Measurements from ENCODE around the gene FXN.

DNA sequence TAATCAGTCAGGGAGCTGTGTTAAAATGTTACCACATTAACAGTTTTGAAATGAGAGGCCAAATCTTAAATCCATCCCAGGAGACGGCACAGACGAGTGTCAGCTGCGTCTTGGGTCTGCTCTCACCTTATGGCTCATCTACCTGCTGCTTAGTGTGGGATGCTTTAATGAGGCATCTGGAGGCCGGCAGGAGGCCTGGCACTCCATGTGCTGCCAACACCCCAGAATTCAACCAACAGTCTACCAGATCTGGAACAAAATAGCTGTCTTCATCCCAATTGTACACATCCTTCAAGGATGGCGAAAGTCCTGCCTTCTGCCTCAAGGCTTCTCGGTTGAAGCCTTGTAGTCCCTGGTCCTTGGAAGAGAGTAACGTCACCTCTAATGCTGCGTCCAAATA lies 33.6 kb upstream of the FXN start:
- TF ChIP-seq, protein P1, sequence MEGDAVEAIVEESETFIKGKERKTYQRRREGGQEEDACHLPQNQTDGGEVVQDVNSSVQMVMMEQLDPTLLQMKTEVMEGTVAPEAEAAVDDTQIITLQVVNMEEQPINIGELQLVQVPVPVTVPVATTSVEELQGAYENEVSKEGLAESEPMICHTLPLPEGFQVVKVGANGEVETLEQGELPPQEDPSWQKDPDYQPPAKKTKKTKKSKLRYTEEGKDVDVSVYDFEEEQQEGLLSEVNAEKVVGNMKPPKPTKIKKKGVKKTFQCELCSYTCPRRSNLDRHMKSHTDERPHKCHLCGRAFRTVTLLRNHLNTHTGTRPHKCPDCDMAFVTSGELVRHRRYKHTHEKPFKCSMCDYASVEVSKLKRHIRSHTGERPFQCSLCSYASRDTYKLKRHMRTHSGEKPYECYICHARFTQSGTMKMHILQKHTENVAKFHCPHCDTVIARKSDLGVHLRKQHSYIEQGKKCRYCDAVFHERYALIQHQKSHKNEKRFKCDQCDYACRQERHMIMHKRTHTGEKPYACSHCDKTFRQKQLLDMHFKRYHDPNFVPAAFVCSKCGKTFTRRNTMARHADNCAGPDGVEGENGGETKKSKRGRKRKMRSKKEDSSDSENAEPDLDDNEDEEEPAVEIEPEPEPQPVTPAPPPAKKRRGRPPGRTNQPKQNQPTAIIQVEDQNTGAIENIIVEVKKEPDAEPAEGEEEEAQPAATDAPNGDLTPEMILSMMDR (IDR thresholded peaks at IDR 0.05) = no peak
- no peak for TF ChIP-seq POLR2A (IDR thresholded peaks at IDR 0.05)

Measured in esophagus squamous epithelium (tissue), 4 donors.